ENCODE data around the gene RFT1.

The RFT1 gene

DNA sequence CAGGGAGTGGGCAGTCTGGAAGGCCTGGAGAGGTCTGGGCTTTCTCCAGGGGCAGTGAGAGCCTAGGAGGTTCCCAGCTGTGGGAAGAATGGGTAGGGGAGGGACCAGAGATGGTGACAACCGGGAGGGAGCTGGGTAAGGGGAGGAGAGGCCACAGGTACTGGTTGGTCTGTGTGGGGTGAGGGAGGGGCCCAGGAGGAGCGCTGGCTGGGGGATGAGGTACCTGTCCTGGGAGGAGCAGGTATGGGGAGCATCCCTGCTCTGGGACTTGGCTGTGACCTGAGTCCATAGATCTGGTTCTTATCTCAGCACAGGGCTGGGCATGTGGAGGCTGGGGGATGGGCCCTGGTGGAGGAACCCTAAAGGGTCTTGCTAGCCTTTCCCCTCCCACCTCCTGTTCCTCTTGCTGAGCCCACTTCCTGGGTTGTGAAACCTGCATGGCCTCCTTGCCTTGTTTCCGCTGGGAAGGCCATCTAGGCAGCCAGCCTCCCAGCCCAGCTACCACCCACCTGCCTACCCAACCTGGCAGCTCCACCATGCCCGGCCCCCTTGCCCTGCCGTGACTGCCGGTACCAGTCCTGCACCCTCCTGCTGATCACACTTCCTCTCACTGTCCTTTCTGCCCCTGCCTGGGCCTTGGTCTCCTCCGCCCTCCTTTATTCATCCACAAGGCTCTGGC lies 41.7 kb upstream of the RFT1 start:
- TF ChIP-seq ZNF146 (tag by site-specific recombination; IDR thresholded peaks at IDR 0.05) (no peak), ZNF2 (tag by site-specific recombination; IDR thresholded peaks at IDR 0.05) (no peak), KLF9 (tag by site-specific recombination; IDR thresholded peaks at IDR 0.05; ENCODE audit: low read depth) (no peak), ZXDB (tag by site-specific recombination; IDR thresholded peaks at IDR 0.05) (no peak), ZNF132 (tag by site-specific recombination; IDR thresholded peaks at IDR 0.05; ENCODE audit: borderline replicate concordance) (no peak)
- TF ChIP-seq, protein P1, sequence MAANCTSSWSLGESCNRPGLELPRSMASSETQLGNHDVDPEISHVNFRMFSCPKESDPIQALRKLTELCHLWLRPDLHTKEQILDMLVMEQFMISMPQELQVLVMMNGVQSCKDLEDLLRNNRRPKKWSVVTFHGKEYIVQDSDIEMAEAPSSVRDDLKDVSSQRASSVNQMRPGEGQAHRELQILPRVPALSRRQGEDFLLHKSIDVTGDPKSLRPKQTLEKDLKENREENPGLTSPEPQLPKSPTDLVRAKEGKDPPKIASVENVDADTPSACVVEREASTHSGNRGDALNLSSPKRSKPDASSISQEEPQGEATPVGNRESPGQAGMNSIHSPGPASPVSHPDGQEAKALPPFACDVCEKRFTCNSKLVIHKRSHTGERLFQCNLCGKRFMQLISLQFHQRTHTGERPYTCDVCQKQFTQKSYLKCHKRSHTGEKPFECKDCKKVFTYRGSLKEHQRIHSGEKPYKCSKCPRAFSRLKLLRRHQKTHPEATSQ (tag by site-specific recombination; IDR thresholded peaks at IDR 0.05): no peak
- TF ChIP-seq, protein P2, sequence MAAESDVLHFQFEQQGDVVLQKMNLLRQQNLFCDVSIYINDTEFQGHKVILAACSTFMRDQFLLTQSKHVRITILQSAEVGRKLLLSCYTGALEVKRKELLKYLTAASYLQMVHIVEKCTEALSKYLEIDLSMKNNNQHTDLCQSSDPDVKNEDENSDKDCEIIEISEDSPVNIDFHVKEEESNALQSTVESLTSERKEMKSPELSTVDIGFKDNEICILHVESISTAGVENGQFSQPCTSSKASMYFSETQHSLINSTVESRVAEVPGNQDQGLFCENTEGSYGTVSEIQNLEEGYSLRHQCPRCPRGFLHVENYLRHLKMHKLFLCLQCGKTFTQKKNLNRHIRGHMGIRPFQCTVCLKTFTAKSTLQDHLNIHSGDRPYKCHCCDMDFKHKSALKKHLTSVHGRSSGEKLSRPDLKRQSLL (tag by site-specific recombination; IDR thresholded peaks at IDR 0.05): no peak
- H3K4me3 ChIP-seq (ENCODE audit: low read depth, low read length): no peak overlapping the region
- H3K36me3 ChIP-seq (ENCODE audit: control insufficient read depth in 2 of 2, insufficient read depth in 1 of 2, low read length in 2 of 2): peaks cover 0 to 4% of the 10 kb centered on the region in 2 experiments; a peak in 2 of 3 replicates
- CTCF ChIA-PET: no interaction called here
- POLR2A ChIA-PET: no interaction called here
- no peak overlapping the region for H3K27ac ChIP-seq (ENCODE audit: extremely low read depth, low read depth, low read length)
- H3K4me1 ChIP-seq (ENCODE audit: control insufficient read depth, insufficient read depth, low read length): no peaks in the 10 kb centered on the region
- H3K9me3 ChIP-seq (ENCODE audit: control insufficient read depth, insufficient read depth, low read depth, low read length): no peaks in the 10 kb centered on the region

DNA sequence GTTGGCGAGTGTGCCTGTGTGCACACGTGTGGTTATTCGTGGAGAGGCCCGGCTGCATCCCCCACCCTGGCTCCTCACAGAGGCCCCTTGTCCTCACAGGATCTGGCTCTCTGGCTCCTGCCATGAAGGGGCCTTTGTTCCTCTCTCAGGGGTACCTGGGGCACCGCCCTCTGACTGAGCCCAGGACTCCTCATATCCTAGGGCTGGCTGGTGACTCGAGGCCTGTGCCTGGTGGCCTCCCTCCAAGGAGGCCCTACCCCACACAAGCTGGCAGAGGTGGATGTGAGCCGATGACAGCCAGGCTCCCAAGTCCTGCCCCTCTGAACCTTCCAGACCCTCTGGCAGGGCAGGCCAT lies 40.8 kb upstream of the RFT1 start:
- no peak for TF ChIP-seq ZNF707 (tag by site-specific recombination; IDR thresholded peaks at IDR 0.05)
- no peak for TF ChIP-seq GLIS2 (tag by site-specific recombination; IDR thresholded peaks at IDR 0.05)
- no peak for TF ChIP-seq ZNF571 (tag by site-specific recombination; IDR thresholded peaks at IDR 0.05)
- TF ChIP-seq, protein P3, sequence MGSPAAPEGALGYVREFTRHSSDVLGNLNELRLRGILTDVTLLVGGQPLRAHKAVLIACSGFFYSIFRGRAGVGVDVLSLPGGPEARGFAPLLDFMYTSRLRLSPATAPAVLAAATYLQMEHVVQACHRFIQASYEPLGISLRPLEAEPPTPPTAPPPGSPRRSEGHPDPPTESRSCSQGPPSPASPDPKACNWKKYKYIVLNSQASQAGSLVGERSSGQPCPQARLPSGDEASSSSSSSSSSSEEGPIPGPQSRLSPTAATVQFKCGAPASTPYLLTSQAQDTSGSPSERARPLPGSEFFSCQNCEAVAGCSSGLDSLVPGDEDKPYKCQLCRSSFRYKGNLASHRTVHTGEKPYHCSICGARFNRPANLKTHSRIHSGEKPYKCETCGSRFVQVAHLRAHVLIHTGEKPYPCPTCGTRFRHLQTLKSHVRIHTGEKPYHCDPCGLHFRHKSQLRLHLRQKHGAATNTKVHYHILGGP (tag by site-specific recombination; IDR thresholded peaks at IDR 0.05): no peak
- no peak for TF ChIP-seq ZNF76 (tag by site-specific recombination; IDR thresholded peaks at IDR 0.05; ENCODE audit: borderline replicate concordance, low read depth)
- TF ChIP-seq, protein P4, sequence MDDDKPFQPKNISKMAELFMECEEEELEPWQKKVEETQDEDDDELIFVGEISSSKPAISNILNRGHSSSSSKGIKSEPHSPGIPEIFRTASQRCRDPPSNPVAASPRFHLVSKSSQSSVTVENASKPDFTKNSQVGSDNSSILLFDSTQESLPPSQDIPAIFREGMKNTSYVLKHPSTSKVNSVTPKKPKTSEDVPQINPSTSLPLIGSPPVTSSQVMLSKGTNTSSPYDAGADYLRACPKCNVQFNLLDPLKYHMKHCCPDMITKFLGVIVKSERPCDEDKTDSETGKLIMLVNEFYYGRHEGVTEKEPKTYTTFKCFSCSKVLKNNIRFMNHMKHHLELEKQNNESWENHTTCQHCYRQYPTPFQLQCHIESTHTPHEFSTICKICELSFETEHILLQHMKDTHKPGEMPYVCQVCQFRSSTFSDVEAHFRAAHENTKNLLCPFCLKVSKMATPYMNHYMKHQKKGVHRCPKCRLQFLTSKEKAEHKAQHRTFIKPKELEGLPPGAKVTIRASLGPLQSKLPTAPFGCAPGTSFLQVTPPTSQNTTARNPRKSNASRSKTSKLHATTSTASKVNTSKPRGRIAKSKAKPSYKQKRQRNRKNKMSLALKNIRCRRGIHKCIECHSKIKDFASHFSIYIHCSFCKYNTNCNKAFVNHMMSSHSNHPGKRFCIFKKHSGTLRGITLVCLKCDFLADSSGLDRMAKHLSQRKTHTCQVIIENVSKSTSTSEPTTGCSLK (tag by site-specific recombination; IDR thresholded peaks at IDR 0.05): no peak
- TF ChIP-seq HOXD13 (CRISPR knock-in tag; IDR thresholded peaks at IDR 0.05; ENCODE audit: borderline replicate concordance): no peak
- TF ChIP-seq, protein P5, sequence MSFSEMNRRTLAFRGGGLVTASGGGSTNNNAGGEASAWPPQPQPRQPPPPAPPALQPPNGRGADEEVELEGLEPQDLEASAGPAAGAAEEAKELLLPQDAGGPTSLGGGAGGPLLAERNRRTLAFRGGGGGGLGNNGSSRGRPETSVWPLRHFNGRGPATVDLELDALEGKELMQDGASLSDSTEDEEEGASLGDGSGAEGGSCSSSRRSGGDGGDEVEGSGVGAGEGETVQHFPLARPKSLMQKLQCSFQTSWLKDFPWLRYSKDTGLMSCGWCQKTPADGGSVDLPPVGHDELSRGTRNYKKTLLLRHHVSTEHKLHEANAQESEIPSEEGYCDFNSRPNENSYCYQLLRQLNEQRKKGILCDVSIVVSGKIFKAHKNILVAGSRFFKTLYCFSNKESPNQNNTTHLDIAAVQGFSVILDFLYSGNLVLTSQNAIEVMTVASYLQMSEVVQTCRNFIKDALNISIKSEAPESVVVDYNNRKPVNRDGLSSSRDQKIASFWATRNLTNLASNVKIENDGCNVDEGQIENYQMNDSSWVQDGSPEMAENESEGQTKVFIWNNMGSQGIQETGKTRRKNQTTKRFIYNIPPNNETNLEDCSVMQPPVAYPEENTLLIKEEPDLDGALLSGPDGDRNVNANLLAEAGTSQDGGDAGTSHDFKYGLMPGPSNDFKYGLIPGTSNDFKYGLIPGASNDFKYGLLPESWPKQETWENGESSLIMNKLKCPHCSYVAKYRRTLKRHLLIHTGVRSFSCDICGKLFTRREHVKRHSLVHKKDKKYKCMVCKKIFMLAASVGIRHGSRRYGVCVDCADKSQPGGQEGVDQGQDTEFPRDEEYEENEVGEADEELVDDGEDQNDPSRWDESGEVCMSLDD (tag by site-specific recombination; IDR thresholded peaks at IDR 0.05): no peak
- ChIA-PET POLR2A (no interaction called here), CTCF (no interaction called here)
- H3K4me3 ChIP-seq (ENCODE audit: low read depth, low read length): no peak overlapping the region
- H3K36me3 ChIP-seq (ENCODE audit: control insufficient read depth in 2 of 2, insufficient read depth in 1 of 2, low read length in 2 of 2): peaks cover 0 to 10% of the 10 kb centered on the region in 2 experiments; a peak in 2 of 3 replicates
- H3K27ac ChIP-seq (ENCODE audit: extremely low read depth, low read depth, low read length): no peak overlapping the region
- no peaks in the 10 kb centered on the region for H3K4me1 ChIP-seq (ENCODE audit: control insufficient read depth, insufficient read depth, low read length)
- H3K9me3 ChIP-seq (ENCODE audit: control insufficient read depth, insufficient read depth, low read depth, low read length): no peaks in the 10 kb centered on the region
